ENCODE data around the gene PC. TPM values are rescaled to one million over a fixed set of nuclear protein-coding genes. Genes with fewer than 3 reads are reported as not detected.

Gene PC
- total and polyA plus RNA-seq, 7 donors, result 2.0 to 40.2 (median 11.8) TPM

GRCh38 chr11:66847461-66848232, 110.5 kb downstream of the PC start:
- peaks cover 0 to 16% (median 13%) of the 10 kb centered on the region in 4 donors for H3K4me1 ChIP-seq
- TF ChIP-seq POLR2AphosphoS5 (IDR thresholded peaks at IDR 0.05) (no peak), POLR2A (IDR thresholded peaks at IDR 0.05) (no peak), EP300 (IDR thresholded peaks at IDR 0.05) (no peak)
- TF ChIP-seq, protein P1, sequence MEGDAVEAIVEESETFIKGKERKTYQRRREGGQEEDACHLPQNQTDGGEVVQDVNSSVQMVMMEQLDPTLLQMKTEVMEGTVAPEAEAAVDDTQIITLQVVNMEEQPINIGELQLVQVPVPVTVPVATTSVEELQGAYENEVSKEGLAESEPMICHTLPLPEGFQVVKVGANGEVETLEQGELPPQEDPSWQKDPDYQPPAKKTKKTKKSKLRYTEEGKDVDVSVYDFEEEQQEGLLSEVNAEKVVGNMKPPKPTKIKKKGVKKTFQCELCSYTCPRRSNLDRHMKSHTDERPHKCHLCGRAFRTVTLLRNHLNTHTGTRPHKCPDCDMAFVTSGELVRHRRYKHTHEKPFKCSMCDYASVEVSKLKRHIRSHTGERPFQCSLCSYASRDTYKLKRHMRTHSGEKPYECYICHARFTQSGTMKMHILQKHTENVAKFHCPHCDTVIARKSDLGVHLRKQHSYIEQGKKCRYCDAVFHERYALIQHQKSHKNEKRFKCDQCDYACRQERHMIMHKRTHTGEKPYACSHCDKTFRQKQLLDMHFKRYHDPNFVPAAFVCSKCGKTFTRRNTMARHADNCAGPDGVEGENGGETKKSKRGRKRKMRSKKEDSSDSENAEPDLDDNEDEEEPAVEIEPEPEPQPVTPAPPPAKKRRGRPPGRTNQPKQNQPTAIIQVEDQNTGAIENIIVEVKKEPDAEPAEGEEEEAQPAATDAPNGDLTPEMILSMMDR (IDR thresholded peaks at IDR 0.05), result no peak
- H3K9me3 ChIP-seq, result no peaks in the 10 kb centered on the region
- peak; percentile 52 for DNase-seq
- intact Hi-C loops (cut with DNase I), result no loop called here
- H3K4me3 ChIP-seq, result no peak overlapping the region
- H3K36me3 ChIP-seq, result peaks cover 0 to 30% (median 7%) of the 10 kb centered on the region in 4 donors
- 88 to 92% methylated on average over 14 of the region's 14 CpGs for WGBS, 2 donors
- H3K27me3 ChIP-seq, result no peaks in the 10 kb centered on the region
- no peak overlapping the region for H3K27ac ChIP-seq

DNA sequence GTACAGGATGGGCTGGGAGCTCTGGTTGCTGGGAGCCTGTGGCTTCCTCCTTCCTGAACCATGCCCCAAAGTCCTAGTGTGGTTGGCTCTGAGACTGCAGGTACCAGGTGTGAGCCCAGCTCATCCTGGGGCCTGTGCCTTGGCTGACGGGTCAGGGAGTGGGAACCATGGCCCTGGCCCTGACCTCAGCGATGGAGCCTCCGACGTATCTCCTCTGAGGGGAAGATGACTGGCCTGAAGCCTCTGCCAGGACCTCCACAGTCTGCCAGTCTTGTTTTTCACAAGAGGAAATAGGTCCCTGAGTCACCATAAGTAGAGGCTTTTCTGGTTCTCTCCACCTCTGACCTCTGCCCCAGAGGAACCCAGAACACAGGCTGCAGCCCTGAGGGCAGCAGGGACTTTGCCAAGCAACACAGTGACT, 111.5 kb downstream of the PC start:
- H3K36me3 ChIP-seq, result peaks cover 0 to 30% (median 7%) of the 10 kb centered on the region in 4 donors
- peak; percentile 56 for DNase-seq
- TF ChIP-seq EP300 (IDR thresholded peaks at IDR 0.05) (no peak), POLR2A (IDR thresholded peaks at IDR 0.05) (no peak), POLR2AphosphoS5 (IDR thresholded peaks at IDR 0.05) (no peak)
- TF ChIP-seq, protein P1 (IDR thresholded peaks at IDR 0.05), result no peak
- H3K9me3 ChIP-seq, result no peaks in the 10 kb centered on the region
- H3K27ac ChIP-seq, result no peak overlapping the region
- H3K4me1 ChIP-seq, result peaks cover 0 to 26% (median 21%) of the 10 kb centered on the region in 4 donors
- intact Hi-C loops (cut with DNase I), result no loop called here
- H3K27me3 ChIP-seq, result no peaks in the 10 kb centered on the region
- WGBS, 2 donors, result 92 to 94% methylated on average over 4 of the region's 4 CpGs
- no peak overlapping the region for H3K4me3 ChIP-seq

DNA sequence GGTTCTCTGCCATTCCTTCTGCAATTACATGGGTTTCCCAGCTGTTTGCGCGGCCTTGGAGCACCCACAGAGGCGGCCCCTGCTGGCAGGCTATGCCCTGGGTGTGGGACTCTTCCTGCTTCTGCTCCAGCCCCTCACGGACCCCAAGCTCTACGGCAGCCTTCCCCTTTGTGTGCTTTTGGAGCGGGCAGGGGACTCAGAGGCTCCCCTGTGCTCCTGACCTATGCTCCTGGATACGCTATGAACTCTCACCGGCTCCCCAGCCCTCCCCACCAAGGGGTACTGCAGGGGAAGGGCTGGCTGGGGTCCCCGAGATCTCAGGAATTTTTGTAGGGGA, 112.3 kb downstream of the PC start:
- TF ChIP-seq, protein P1 (IDR thresholded peaks at IDR 0.05), result no peak
- TF ChIP-seq POLR2AphosphoS5 (IDR thresholded peaks at IDR 0.05), result no peak
- TF ChIP-seq EP300 (IDR thresholded peaks at IDR 0.05), result no peak
- TF ChIP-seq POLR2A (IDR thresholded peaks at IDR 0.05), result no peak
- Histone ChIP-seq H3K4me1 (peaks cover 0 to 34% (median 27%) of the 10 kb centered on the region in 4 donors), H3K27me3 (no peaks in the 10 kb centered on the region), H3K36me3 (peaks cover 0 to 30% (median 7%) of the 10 kb centered on the region in 4 donors), H3K27ac (no peak overlapping the region), H3K4me3 (no peak overlapping the region), H3K9me3 (no peaks in the 10 kb centered on the region)
- whole genome bisulfite sequencing, 2 donors, result 91 to 93% methylated on average over 9 of the region's 9 CpGs
- DNase-seq, result peak; percentile 35
- intact Hi-C loops (cut with DNase I), result no loop called here

- peaks cover 0 to 36% (median 27%) of the 10 kb centered on the region in 4 donors for H3K4me1 ChIP-seq
- H3K27ac ChIP-seq, result no peak overlapping the region
- no peak for TF ChIP-seq POLR2AphosphoS5 (IDR thresholded peaks at IDR 0.05)
- no peak for TF ChIP-seq POLR2A (IDR thresholded peaks at IDR 0.05)
- TF ChIP-seq EP300 (IDR thresholded peaks at IDR 0.05), result no peak
- TF ChIP-seq, protein P1 (IDR thresholded peaks at IDR 0.05), result no peak
- H3K4me3 ChIP-seq, result no peak overlapping the region
- H3K9me3 ChIP-seq, result no peaks in the 10 kb centered on the region
- H3K27me3 ChIP-seq, result no peaks in the 10 kb centered on the region
- H3K36me3 ChIP-seq, result peaks cover 0 to 30% (median 7%) of the 10 kb centered on the region in 4 donors
- intact Hi-C loops (cut with DNase I), result no loop called here
- WGBS, 2 donors, result 92 to 94% methylated on average over 15 of the region's 15 CpGs
- DNase-seq, result peak; percentile 63
These were observed 112.9 kb downstream of the PC start for GRCh38 chr11:66845143-66845875.

Data from sigmoid colon (tissue), 7 donors.